OCI-LY3 (cell line): ENCODE results near the gene PERCC1.

Experiments used
- H2AFZ ChIP-seq: fragments of 200-600, 300-600 bp; shearing (Covaris generic); 2 replicates; pipeline ENCODE4 v1.6.0; 2014; ENCODE audit warnings: antibody characterized with exemption, low read depth, low read length
- H3K27ac ChIP-seq: fragments of 200-600, 300-600 bp; sonication (generic); 2 replicates; pipeline ENCODE4 v1.5.1; 2014; ENCODE audit warnings: mild to moderate bottlenecking, low read length, moderate library complexity, mixed read lengths
- H3K27me3 ChIP-seq: fragments of 200-600, 300-600 bp; sonication (generic); 2 replicates; pipeline ENCODE4 v1.6.1; 2014; ENCODE audit warnings: low read depth, low read length, mixed read lengths
- H3K36me3 ChIP-seq: fragments of 200-600, 300-600 bp; sonication (generic); replicated peaks from 2 replicates; pipeline ENCODE3; 2014; ENCODE audit warnings: low read depth, low read length, mixed read lengths
- H3K4me1 ChIP-seq: fragments of 300-600, 200-600 bp; sonication (generic); 2 replicates; pipeline ENCODE4 v1.6.1; 2014; ENCODE audit warnings: low read length, mixed read lengths
- H3K4me2 ChIP-seq: fragments of 200-600, 300-600 bp; sonication (generic); 2 replicates; pipeline ENCODE4 v1.6.1; 2014; ENCODE audit warnings: low read length, mixed read lengths
- H3K4me3 ChIP-seq: fragments of 300-600, 200-600 bp; sonication (generic); 2 replicates; pipeline ENCODE4 v1.5.1; 2014; ENCODE audit warnings: antibody characterized with exemption, mild to moderate bottlenecking, low read length, moderate library complexity
- H3K79me2 ChIP-seq: fragments of 300-600, 200-600 bp; shearing (Covaris generic); 2 replicates; pipeline ENCODE4 v1.6.1; 2014; ENCODE audit warnings: mild to moderate bottlenecking, low read length, mixed read lengths
- H3K9ac ChIP-seq: fragments of 300-600, 200-600 bp; shearing (Covaris generic); 2 replicates; pipeline ENCODE4 v1.6.0; 2014; ENCODE audit warnings: mild to moderate bottlenecking, low read length, moderate library complexity
- H3K9me3 ChIP-seq: fragments of 200-600, 300-600 bp; shearing (Covaris generic); 2 replicates; pipeline ENCODE4 v1.6.1; 2014; ENCODE audit warnings: low read length, mixed read lengths; ENCODE audit not compliant: insufficient read depth
- H4K20me1 ChIP-seq: fragments of 200-600, 300-600 bp; sonication (generic); 2 replicates; pipeline ENCODE4 v1.6.1; 2016; ENCODE audit warnings: low read length, mixed read lengths; ENCODE audit not compliant: insufficient read depth
- EZH2phosphoT487 ChIP-seq: fragments of 200-600 bp; shearing (Covaris generic); IDR thresholded peaks from 2 replicates; pipeline ENCODE4 v1.6.1; 2018; ENCODE audit warnings: antibody characterized with exemption, mixed run types, low read depth
- TF ChIP-seq, protein P1 (sequence below): fragments of 200-600, 300-600 bp; sonication (generic); IDR thresholded peaks from 2 replicates; pipeline ENCODE4 v1.5.1; 2014; ENCODE audit warnings: antibody characterized with exemption, low read length, low read depth

PERCC1 gene

DNA sequence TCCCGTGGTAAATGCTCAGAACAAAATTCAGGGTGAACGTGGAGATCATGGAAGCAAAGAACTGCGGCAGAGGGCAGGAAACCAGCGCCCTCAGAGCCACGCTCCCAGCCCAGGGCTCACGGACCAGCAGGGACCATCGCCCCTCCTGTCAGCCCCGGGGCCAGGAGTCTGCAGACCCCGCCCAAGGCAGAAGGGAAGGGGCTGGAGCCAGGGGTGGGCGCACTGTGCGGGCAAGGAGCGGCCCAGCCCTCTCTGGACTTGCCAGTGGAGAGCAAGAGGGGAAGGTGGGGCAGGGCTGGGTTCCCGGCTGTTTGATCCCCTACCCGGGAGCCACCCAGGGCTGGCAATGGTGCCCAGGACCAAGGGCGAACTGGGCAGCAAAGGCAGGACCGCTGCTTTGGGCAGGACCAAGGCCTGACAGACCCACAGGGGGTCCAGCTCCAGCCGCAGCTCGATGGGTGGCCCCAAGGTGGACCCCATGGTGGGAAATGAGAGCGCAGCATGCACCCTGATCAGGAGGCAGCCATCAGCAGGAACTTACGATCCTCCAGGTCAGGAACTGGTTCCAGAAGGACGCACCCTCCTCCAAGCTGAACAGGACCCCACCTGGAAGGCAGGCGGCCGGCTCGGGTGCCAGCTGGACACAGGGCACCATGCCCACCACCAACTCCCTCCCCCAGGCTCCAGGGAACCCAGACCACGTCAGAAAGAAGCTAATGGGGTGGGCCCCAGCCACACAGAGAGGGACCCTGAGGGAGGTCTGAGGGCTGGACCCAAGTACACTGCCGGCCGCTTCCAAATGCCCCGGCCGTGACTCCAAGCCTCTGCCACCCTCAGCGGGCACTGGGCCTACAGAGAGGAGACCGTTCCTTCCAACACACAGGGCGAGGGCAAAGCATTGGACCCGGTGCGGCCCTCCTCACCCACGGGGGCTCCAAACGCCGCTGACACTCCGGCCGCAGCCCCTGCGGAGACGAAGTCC, 24.6 kb downstream of the PERCC1 start:
- no peaks in the 10 kb centered on the region for H4K20me1 ChIP-seq
- H3K27me3 ChIP-seq, result no peaks in the 10 kb centered on the region
- no peak overlapping the region for H3K4me2 ChIP-seq
- peaks cover 6% of the 10 kb centered on the region; the same call in 1 of the 2 replicates for H3K4me1 ChIP-seq
- no peak overlapping the region for H2AFZ ChIP-seq
- no peak overlapping the region for H3K27ac ChIP-seq
- TF ChIP-seq EZH2phosphoT487, result no peak
- TF ChIP-seq, protein P1, sequence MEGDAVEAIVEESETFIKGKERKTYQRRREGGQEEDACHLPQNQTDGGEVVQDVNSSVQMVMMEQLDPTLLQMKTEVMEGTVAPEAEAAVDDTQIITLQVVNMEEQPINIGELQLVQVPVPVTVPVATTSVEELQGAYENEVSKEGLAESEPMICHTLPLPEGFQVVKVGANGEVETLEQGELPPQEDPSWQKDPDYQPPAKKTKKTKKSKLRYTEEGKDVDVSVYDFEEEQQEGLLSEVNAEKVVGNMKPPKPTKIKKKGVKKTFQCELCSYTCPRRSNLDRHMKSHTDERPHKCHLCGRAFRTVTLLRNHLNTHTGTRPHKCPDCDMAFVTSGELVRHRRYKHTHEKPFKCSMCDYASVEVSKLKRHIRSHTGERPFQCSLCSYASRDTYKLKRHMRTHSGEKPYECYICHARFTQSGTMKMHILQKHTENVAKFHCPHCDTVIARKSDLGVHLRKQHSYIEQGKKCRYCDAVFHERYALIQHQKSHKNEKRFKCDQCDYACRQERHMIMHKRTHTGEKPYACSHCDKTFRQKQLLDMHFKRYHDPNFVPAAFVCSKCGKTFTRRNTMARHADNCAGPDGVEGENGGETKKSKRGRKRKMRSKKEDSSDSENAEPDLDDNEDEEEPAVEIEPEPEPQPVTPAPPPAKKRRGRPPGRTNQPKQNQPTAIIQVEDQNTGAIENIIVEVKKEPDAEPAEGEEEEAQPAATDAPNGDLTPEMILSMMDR, result no peak
- H3K79me2 ChIP-seq, result no peaks in the 10 kb centered on the region
- no peaks in the 10 kb centered on the region for H3K9me3 ChIP-seq
- no peaks in the 10 kb centered on the region for H3K36me3 ChIP-seq
- no peak overlapping the region for H3K4me3 ChIP-seq
- no peak overlapping the region for H3K9ac ChIP-seq

GRCh38 chr16:1456951-1457350, 26.1 kb downstream of the PERCC1 start:
- Histone ChIP-seq H3K4me2 (no peak overlapping the region), H4K20me1 (no peaks in the 10 kb centered on the region), H3K27ac (no peak overlapping the region), H3K4me1 (peaks cover 6% of the 10 kb centered on the region; the same call in 1 of the 2 replicates), H3K9ac (no peak overlapping the region), H2AFZ (no peak overlapping the region), H3K27me3 (no peaks in the 10 kb centered on the region), H3K79me2 (no peaks in the 10 kb centered on the region), H3K9me3 (no peaks in the 10 kb centered on the region), H3K4me3 (no peak overlapping the region), H3K36me3 (no peaks in the 10 kb centered on the region)
- TF ChIP-seq, protein P1, result no peak
- no peak for TF ChIP-seq EZH2phosphoT487

GRCh38 chr16:1457489-1458245, 26.8 kb downstream of the PERCC1 start:
- Histone ChIP-seq H3K9ac (no peak overlapping the region), H3K36me3 (no peaks in the 10 kb centered on the region), H3K79me2 (no peaks in the 10 kb centered on the region), H3K4me2 (no peak overlapping the region), H3K27me3 (no peaks in the 10 kb centered on the region), H3K4me3 (no peak overlapping the region), H4K20me1 (no peaks in the 10 kb centered on the region), H3K4me1 (peaks cover 6% of the 10 kb centered on the region; the same call in 1 of the 2 replicates), H3K9me3 (no peaks in the 10 kb centered on the region), H2AFZ (no peak overlapping the region), H3K27ac (no peak overlapping the region)
- no peak for TF ChIP-seq EZH2phosphoT487
- TF ChIP-seq, protein P1, result no peak
